DMS153 treated with DMSO at 0.1 percent for 48 hours (cell line): Measurements from ENCODE around the gene CHST13.

Experiments used
- DNase-seq: peaks from one replicate; lab custom pipeline; 2025; ENCODE audit not compliant: unreplicated experiment; lab: John Stamatoyannopoulos, UW

Gene CHST13

DNA sequence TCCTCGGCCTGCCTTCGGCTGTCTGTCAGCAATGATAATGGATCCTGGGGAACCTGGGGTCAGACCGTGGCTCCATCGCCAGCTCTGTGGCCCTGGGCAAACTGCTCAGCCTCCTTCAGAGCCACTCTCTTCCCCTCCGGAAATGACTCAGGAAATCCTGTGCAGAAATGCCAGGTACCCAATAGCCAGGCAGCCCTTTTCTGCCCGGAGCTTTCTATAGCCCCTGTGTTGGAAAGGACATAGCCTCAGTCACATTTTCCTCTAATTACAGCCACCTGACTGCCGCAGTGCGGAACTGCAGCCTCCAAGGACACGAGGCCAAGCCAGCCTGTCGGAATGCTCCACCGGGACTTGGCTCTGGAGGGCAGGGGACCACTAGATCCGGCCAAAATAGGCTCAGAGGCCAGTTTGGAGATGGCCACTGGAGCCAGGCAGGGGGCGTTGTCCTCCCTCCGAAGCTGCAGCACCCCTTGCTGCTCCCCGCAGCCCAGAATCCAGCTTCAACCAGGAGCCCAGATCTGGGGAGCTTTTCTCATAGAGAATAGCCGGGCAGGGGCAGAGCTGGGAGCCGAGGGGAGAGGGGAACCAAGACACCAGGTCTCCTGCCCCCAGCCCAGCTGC lies 36.7 kb upstream of the CHST13 start:
- no peak for DNase-seq

DNA sequence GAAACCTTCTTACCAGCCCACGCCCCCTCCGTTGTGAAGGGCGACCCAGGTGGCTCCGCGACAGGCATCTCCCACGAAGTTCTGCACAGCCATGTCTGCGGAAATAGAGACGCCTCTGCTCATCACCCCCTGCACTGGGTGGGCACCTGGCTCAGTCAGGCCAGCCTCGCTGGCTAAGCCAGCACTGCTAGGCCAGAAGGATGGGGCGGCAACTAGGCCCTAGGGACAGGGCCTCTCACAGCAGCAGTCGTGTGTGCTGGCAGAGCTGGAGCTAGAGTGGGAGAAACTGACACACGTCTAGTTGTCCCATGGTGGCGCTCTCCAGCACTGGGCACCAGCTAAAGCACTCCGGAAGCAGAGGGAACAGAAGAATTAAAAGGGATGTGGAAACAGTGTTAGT lies 35.8 kb upstream of the CHST13 start:
- no peak for DNase-seq

DNA sequence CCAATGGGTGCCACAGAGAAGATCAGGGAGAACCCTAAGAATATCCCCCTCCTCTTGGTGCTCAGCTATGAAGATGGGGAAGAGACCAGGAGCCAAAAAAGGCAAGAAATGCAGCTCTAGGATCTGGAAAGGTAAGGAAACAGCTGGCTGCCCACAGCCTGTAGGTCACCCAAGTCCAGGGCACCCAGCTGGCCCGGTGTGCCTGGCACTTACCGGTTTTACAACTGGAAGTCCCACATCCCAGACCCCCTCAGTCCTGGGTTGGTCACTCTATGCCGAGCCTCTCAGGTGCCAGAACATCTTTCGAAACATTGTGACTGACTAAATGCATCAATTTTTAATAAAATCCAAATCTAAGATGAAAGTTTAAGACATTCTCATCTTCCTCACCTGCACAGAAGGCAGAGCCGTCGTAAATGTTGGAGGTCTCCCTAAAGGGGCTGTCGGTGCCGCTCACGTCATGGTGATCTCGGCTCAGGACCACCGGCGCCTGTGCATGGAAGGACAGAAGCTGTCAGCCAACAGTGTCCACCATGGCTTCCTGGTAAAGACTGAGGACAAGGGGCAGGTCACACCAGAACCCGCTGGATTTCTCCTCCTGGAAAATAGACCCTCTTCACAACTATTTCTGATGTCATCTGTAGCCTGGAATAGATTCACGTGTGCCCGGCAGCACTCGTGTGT lies 34.9 kb upstream of the CHST13 start:
- DNase-seq = no peak

DNA sequence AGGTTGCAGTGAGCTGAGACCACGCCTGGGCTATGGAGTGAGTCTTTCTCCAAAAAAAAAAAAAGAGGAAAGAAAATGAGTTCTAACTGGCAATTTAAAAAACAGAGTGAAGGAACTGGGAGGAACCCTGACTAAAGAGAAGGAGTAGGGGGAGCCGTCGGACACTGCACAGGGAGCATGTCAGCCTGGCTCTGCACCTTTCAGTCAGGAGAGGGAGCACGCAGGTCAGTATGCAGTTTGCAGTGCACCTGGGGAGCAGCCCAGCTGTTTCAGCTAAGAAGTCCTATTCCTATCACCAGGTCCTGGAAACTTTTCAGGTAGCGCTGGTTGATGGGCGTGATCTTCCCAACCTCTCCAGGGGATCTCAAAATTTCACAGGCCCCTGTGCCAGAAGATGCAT lies 33.3 kb upstream of the CHST13 start:
- DNase-seq = no peak

DNA sequence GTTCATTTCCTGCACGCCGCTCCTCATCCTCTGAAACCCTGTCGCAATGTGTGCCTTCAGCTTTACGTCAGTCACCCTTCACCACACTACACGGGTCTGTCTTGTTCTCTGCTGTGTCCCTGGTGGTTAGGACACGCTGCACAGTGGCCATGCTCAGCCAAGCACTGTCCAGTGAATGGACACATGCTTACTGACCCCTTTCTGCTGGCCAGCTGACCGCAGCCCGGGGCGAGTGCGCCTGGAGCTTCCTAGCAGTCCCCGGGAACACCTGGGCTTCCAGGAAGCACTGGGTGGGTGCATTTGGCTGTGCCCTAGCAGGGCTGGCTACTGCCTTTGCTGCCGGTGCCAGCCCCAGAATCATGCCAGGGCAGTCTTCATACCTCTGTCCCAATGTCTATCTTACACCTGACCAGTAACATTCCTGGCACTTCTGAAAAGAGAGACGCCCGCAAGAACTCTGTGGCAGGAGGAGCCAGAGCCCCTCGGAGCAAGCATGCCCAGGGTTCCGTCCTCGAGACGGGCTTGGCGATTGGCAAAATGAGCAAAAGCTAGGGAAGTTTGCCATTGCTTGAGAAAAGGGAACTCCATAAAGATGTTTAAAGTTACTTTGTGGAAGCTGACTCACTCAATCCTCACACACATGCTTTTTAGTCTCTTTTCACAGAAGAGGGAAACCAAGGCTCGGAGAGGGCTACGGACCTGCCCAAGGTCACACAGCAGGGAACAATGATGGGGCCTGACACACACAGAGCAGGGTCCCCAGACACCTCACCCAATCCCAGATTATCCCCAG lies 32.5 kb upstream of the CHST13 start:
- no peak for DNase-seq

DNA sequence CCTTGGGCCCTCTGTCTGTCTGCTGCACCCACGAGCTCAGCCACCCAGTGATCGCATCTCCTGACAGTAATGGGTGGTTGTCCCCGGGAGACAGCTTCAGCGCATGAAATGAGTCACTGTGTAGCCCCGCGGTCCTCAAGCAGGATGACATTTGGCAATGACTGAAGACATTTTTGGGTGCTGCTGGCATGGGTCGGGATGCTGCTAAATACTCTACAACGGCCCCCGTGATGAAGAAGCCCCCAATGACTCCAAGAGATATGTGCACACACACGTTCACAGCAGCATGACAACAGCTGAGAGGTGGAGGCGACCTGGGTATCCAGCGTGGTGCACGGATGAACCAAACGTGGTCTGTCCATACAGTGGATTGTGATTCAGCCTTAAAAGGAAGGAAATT lies 30.9 kb upstream of the CHST13 start:
- no peak for DNase-seq

DNA sequence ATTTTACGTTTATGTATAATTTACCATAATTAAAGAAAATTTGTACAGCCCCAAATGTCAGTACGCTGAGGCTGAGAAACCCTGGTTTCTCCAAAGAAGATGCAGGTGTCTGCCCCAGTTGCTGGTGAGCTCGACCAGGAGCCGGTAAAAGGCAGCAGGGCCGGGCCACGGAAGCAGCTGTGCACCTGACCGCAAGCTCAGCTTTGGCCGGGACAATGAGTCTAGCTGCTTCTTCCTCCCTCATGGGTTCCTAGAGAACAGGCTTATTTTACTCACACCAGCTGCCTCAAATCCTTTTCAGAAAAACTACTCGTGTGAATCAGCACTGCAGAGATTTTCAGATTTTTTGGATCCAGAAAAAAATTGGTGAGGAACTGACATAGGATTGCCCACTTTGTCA lies 30.2 kb upstream of the CHST13 start:
- no peak for DNase-seq

DNA sequence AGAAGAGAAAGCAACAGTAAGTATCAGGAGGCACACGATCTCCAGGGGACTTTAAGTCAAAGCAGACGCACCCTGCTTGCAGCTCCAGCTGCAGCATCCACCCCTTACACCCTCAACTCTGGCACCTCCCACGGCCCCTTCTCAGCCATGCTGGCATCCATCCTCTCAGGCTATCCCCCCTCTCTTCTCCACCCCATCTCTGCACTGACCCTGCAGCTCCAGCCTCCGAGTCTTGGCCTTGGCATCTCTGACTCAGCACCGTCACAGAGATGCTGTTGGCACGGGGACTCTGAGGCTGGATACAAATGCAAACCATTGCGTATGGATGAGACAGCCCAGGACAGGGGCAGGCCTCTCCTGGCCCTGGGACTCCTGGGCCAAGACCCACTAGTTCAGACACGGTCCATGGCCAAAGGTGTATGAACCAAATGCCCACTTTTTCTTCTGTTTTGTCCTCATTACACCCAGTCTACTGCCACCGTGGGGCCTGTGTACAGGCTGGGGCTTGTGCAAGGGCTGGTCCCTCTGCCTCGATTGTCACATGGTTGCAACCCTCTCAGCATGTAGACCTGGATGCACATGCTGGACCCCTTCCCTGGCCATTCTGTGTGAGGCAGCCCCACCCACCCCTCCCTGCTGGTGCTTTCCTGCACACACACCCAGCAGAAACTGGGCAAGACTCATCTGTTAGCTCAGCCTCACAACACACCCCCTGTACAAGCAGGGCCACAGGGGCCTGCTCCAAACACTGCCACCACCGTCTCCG lies 29.6 kb upstream of the CHST13 start:
- no peak for DNase-seq

DNA sequence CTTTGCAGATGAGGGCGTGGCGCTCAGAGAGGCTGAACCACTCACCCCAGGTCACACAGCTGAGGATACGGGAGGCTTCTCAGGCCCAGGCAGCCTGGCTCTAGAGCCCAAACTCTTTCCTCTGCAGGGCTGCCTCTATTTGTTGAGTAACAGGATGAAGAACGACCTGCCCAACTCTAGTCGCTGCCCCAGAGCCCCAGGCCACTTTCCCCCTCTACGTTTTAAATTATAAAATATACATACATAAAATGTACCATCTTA lies 29.1 kb upstream of the CHST13 start:
- no peak for DNase-seq

DNA sequence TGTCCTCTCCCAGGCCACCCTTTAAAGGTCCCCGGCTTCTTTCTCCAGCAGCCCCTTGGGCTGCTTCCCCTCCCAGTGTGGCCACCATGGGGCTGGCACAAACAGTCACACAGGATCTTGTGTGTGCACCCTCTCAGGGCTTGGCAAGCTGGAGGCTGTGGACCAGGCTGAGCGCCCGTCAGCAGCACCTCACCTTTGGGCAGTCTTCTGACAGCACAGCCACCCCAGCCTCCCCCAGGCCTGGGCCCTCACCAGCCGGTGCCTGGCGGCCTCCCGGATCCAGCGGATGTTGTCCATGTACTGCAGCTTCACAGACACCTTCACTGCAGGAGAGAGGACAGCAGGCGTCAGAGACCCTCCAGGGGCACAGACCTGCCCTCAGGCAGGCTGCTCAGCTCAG lies 28.2 kb upstream of the CHST13 start:
- no peak for DNase-seq

DNA sequence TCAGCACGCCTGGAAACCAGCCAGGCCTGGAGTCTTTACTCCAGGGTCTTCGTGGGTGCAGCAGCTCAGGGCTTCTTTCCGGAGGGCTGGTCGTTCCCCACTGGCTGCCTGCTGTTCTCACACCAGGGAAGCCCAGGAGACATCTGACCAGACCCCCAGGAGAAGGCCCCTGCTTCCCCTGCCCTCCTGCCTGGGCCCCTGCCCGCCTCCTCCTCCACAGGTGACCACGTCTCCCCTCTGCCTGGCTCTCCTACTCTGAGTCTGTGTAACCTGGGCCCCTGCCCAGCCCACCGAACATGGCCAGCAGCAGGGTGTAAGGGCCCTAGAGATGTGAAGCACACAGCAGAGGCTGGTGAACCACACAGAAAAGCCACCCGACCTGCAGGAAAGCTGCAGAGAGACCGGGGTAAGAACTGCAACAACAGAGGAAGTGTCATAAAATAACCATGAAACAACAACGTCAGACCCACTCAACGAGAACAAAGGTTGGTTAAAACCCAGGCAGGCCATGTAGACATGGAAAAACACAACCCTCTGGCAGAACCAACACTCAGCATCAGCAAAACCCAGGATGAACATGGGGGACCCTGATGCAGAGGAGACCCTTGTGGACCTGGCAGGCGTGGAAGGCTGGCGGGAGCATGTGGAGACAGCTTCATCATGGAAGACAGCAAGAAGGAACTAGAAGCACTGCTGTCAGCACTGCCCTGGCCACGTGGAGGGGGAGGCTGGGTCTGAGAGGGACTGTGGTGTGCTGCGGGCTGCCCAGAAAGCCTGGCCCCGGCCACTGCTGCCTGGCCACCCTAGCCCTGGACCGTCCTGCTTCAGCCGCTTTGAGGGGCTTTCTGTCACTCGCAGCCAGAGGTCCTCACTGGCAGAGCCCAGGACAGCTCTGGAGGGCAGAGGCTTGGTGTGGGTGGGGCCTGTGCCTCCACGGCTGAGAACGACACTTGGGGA lies 26.8 kb upstream of the CHST13 start:
- no peak for DNase-seq

DNA sequence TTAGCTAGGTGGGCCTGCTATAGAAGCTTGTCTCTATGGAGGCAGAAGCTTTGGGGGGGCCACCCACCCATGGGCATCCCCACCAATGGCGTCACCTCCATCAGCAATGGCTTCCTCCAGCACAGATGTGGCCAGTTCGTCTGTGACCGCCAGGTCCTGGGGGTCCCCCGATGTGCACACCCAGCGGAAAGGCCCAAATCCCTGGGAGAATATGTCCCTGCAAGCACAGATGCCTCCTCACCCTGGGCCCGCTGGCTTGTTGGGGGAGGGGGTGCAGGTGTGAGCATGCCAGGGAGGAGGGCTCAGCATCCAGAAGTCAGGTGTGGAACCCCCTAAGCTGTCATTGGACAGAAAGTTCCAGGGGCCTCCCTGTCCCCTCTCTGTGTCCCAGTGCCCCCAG lies 26.0 kb upstream of the CHST13 start:
- DNase-seq = no peak

DNA sequence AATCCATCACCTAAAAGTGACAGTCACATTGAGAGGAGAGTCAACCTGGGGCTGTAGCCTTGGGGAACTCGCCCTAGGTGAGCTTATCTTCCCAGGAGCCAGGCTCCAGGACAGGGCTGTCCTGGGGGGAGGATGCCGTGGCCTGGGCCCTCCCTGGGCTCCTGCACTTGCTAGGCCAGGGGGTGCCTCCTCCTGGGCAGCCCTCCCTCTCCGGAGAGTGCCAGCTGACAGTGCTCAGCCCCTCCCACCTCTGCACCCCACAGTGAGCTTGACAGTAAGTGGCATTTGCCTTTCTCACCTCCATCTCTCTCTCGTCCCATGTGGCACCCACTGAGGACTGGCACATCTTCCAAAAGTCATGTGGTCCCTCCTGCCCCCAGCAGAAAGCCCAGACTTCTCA lies 25.5 kb upstream of the CHST13 start:
- no peak for DNase-seq

DNA sequence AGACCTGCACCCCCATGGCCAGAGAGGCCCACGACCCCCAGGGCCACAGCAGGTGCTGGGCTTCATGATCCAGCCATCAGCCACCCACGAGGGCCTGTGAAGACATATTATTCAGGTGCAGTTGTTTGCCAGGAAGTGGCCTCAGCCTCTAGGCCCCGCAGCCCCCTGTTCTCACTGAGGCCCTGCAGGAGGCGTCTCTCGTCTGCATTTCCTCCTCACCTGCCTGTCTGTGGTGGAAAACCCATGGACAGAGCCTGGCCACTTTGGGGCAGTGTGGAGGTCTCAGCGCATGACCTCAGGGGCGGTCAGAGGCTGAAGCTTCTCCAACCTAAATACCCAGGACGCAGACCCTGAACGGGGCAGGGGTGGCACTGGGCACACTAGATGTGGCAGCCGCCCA lies 25.0 kb upstream of the CHST13 start:
- no peak for DNase-seq

DNA sequence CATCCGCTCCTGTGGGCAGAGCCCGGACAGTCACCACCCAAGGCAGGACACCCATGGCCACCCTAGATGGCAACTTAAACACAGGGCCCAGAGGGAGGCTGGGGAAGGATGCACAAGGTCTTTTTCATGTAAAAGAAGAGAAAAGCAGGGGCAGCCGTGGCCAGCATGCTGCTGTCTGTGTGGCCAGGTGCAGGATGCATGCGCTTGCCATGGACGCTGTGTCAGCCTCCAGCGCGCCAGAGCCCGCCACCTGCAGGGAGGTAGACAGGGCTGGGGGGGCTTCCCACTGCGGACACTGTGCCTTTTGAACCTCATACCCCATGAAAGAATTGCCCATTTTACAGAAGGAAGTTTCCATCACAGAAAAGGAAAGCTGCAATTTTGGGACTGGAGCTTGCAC lies 24.6 kb upstream of the CHST13 start:
- DNase-seq = no peak

DNA sequence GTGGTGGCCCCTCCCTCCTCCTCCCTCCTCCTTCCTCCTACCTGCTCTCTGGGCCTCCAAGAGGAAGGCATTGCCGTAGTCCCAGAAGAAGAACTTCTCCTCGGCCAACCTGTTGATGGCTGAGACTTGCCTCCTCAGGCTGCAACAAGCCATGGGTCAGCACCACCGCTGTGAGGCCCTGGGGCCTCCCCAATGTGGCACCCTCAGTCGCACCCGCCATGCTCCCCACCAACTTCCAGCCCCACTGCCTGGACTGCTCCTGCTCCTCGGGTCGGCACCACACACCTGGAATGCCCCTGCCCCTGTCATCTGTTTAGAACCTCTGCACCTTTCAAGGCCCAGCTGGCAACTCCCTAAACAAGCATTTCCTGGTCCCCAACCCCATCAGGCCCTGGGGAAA lies 23.9 kb upstream of the CHST13 start:
- no peak for DNase-seq

DNA sequence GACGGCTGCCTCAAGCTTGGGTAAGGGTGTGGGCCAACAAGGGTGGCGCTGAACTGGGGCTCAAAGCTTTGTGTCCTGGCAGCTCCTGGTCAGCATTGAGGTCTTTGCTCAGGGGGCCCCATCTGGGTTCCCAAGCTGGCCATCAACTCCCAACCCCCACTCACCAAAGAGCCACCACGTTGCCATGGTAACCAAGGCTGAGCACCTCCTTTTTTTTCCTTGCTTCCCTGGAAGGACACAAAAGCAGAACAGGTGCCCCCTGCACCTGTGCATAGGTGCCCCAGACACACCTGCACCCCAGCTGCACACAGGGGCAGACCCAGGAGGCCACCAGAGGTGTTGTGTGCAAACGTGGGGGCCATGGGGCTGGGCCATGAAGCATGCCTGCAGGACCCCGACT lies 22.9 kb upstream of the CHST13 start:
- DNase-seq = no peak

DNA sequence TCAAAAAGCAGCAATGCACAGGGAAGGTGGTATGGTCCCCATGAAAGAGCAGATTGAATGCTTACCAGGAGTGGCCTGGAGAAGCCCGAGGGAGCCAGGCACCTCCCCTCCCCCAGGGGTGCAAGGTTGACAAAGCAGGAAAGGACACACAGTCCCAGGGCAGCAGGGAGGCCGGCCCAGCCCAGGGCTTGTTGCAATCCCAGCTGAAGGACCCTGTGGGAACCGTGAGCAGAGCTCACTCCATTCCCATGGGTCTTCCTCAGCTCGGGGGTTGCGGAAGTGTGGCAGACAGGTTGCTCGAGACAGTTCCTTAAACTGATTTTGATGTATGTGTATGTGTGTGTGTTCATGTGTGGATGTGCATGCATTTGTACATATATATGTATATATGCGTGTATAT lies 22.2 kb upstream of the CHST13 start:
- DNase-seq = no peak

DNA sequence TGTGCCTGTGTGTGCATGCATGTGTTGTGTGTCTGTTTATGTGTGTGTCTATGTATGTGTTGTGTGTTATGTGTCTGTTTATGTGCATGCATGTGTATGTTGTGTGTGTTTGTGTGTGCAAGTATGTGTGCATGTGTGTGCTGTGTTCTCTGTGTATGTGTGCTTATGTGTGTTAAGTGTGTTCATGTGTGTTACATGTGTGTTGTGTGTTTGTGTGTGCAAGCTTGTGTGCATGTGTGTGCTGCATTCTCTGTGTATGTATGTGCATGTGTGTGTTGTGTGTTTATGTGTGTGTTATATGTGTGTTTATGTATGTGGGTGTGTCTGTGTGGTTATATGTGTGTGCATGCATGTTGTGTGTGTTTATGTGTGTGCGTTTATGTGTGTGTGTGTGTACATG lies 21.3 kb upstream of the CHST13 start:
- DNase-seq = no peak

DNA sequence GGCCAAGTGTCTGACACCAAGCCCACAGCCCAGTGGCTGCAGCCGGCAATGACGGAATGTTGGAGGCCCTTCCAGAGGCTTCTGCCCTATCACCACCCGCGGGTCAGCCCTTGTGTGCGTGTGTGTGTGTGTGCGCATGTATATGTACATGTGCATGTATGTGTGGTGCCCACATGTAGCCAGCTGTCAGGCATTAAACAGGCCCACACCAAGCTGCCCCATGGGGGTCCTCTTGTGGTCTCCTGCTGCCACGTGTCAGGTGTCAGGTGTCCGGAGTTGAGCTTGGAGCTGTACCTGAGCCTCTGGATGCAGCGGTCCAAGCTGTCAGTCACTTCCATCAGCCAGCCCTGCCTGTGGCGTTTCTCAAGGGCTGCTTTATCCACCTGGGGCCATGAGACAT lies 20.3 kb upstream of the CHST13 start:
- no peak for DNase-seq

DNA sequence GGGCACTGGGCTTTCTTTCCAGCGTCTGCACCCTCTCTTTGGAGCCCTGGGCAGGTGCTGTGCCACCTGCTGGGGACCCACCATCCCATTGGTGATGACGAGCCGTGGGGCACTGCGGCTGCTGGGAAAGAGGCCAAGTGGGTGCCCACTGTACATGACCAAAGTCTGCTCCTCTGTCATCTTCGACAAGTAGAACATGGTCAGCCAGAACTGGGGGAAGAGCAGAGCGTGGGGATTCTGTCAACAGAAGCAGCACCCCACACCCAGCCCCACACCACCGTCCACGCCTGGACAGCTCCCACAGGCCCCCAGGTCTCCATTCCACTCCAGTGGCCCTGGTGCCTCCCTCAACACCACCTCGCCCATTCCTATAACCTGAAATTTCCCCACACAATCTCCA lies 16.1 kb upstream of the CHST13 start:
- DNase-seq = no peak
